Uterus (tissue), 4 donors: ENCODE data around the gene ADORA3. TPM values are rescaled to one million over a fixed set of nuclear protein-coding genes. Genes with fewer than 3 reads are reported as not detected.
A peak's percentile ranks its signal among the peaks of the same experiment; 100 is the strongest.
"Not testable (repeated sequence)": the region's sequence is repeated elsewhere in the genome, so short reads cannot be mapped to it uniquely, and the experiment has no call there.

Experiments used
- DNase-seq, 2 donors: peaks; one replicate each; pipeline ENCODE4 v3.0.0-alpha.2; 2019 to 2020
- H3K27ac ChIP-seq, 2 donors: fragments of 200-600 bp; sonication (generic); 1 replicate in 1 of 2; 2 replicates in 1 of 2; pipeline ENCODE4 v1.5.1; 2016 to 2018
- H3K27me3 ChIP-seq, 2 donors: fragments of 200-600 bp; sonication (generic); one replicate each; pipeline ENCODE4 v1.5.1; 2018 to 2019; ENCODE audit warnings: control low read depth in 1 of 2
- H3K36me3 ChIP-seq, 2 donors: fragments of 200-600 bp; sonication (generic); one replicate each; pipeline ENCODE4 v1.5.1; 2019; ENCODE audit warnings: control low read depth in 1 of 2
- H3K4me1 ChIP-seq, 2 donors: fragments of 200-600 bp; sonication (generic); one replicate each; pipeline ENCODE4 v1.5.1; 2018 to 2019; ENCODE audit warnings: control low read depth in 1 of 2
- H3K4me3 ChIP-seq, 2 donors: fragments of 200-600 bp; sonication (generic); 1 replicate in 1 of 2; 2 replicates in 1 of 2; pipeline ENCODE4 v1.5.1; 2018 to 2019; ENCODE audit warnings: mild to moderate bottlenecking in 1 of 2
- H3K9me3 ChIP-seq, 2 donors: fragments of 200-600 bp; sonication (generic); one replicate each; pipeline ENCODE4 v1.5.1; 2019; ENCODE audit warnings: control low read depth in 1 of 2
- POLR2A ChIP-seq, 2 donors: fragments of 450-650 bp; IDR thresholded peaks; one replicate each; pipeline ENCODE4 v1.6.1; 2016; ENCODE audit warnings: antibody characterized with exemption in 2 of 2, mild to moderate bottlenecking in 1 of 2, moderate library complexity in 1 of 2
- intact Hi-C: fragments of 100-400 bp; cut with DNase I; formaldehyde crosslinking; loops from one replicate; pipeline ENCODE4 v1.15.1; 2023; ENCODE audit warnings: low total_unique reads
- total RNA-seq, 4 donors: library from RNA; depleted of rRNA in 3 of 4; stranded (reverse); fragments of >200 nt in 3 of 4; gene quantifications; one replicate each; pipeline versions ENCODE4 v1.1.0 to v1.2.4, GENCODE V29; 2014 to 2023
- TF ChIP-seq, protein P1 (sequence below), 4 experiments: fragments of 200-600 bp in 2 of 4; fragments of 450-650 bp in 2 of 4; sonication (generic) in 2 of 4; IDR thresholded peaks; one replicate each; pipeline ENCODE4 v1.5.1; 2016 to 2019; ENCODE audit warnings: antibody characterized with exemption in 4 of 4, mild to moderate bottlenecking in 2 of 4, moderate library complexity in 1 of 4
- donor health status: DM: yes; HTN: yes; CAD: no.

ADORA3 gene
- total RNA-seq = 10 to 100 TPM in 1 of 4 donors, 1 to 10 TPM in 1, under 1 TPM in 2; 0.59 to 13.6 (median 1.7) TPM

- Histone ChIP-seq H3K36me3 (no peaks in the 10 kb centered on the region), H3K4me3 (no peak within 1 kb of the TSS), H3K27ac (no peak within 1 kb of the TSS), H3K9me3 (no peaks in the 10 kb centered on the region), H3K4me1 (peaks cover 0 to 10% of the 10 kb centered on the region in 2 donors), H3K27me3 (no peaks in the 10 kb centered on the region)
- intact Hi-C loops = no loop called here
- no peak for DNase-seq
- TF ChIP-seq POLR2A (IDR thresholded peaks at IDR 0.05) = peak in 1 of 2 donors; percentile 19
- TF ChIP-seq, protein P1, sequence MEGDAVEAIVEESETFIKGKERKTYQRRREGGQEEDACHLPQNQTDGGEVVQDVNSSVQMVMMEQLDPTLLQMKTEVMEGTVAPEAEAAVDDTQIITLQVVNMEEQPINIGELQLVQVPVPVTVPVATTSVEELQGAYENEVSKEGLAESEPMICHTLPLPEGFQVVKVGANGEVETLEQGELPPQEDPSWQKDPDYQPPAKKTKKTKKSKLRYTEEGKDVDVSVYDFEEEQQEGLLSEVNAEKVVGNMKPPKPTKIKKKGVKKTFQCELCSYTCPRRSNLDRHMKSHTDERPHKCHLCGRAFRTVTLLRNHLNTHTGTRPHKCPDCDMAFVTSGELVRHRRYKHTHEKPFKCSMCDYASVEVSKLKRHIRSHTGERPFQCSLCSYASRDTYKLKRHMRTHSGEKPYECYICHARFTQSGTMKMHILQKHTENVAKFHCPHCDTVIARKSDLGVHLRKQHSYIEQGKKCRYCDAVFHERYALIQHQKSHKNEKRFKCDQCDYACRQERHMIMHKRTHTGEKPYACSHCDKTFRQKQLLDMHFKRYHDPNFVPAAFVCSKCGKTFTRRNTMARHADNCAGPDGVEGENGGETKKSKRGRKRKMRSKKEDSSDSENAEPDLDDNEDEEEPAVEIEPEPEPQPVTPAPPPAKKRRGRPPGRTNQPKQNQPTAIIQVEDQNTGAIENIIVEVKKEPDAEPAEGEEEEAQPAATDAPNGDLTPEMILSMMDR (IDR thresholded peaks at IDR 0.05) = no peak
These were observed at the start of gene ADORA3, which contains the start of gene TMIGD3 for GRCh38 chr1:111503585-111504060. ADORA3 (minus strand) TSS chr1:111503633; CDS start chr1:111503354, 279 bp downstream. TMIGD3 (minus strand) TSS chr1:111503633; CDS start chr1:111503354, 279 bp downstream.

DNA sequence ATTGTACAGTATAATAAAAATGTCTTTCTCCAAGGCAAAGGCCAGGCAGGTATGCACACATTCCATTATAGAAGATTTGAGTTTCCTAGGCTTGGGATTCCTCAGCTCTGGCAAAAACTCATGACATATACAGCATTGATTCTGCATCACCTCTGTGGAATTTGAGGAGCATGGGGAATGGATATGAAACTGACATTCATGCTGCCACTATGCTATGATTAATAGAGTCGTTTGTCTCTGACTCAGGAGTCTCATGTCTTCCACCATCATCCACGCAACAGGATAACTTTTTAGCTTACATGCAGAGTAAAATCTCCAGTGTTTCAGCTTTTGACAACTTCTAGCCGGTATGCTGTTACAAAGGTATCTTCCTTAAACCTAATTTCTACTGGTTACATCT is 49.8 kb upstream of the ADORA3 start:
- Histone ChIP-seq H3K36me3 (no peaks in the 10 kb centered on the region), H3K27me3 (no peaks in the 10 kb centered on the region), H3K27ac (no peak overlapping the region), H3K4me1 (no peaks in the 10 kb centered on the region), H3K9me3 (no peaks in the 10 kb centered on the region), H3K4me3 (no peak overlapping the region)
- intact Hi-C loops = no loop called here
- DNase-seq = no peak
- no peak for TF ChIP-seq POLR2A (IDR thresholded peaks at IDR 0.05)
- TF ChIP-seq, protein P1 (IDR thresholded peaks at IDR 0.05) = no peak

- no peaks in the 10 kb centered on the region for H3K4me1 ChIP-seq
- DNase-seq = no peak
- intact Hi-C loops = no loop called here
- no peak overlapping the region for H3K4me3 ChIP-seq
- no peaks in the 10 kb centered on the region for H3K9me3 ChIP-seq
- H3K27me3 ChIP-seq = no peaks in the 10 kb centered on the region
- no peak overlapping the region for H3K27ac ChIP-seq
- H3K36me3 ChIP-seq = no peaks in the 10 kb centered on the region
- TF ChIP-seq, protein P1 (IDR thresholded peaks at IDR 0.05) = no peak
- TF ChIP-seq POLR2A (IDR thresholded peaks at IDR 0.05) = no peak
These were observed 49.2 kb upstream of the ADORA3 start for GRCh38 chr1:111552587-111552986.

- TF ChIP-seq, protein P1 (IDR thresholded peaks at IDR 0.05) = no peak
- no peak for TF ChIP-seq POLR2A (IDR thresholded peaks at IDR 0.05)
- Histone ChIP-seq H3K9me3 (no peaks in the 10 kb centered on the region), H3K27ac (no peak overlapping the region), H3K4me3 (no peak overlapping the region), H3K4me1 (no peaks in the 10 kb centered on the region), H3K27me3 (no peaks in the 10 kb centered on the region), H3K36me3 (no peaks in the 10 kb centered on the region)
- DNase-seq = no peak
- intact Hi-C loops = no loop called here
These were observed 48.4 kb upstream of the ADORA3 start for GRCh38 chr1:111551623-111552411.

DNA sequence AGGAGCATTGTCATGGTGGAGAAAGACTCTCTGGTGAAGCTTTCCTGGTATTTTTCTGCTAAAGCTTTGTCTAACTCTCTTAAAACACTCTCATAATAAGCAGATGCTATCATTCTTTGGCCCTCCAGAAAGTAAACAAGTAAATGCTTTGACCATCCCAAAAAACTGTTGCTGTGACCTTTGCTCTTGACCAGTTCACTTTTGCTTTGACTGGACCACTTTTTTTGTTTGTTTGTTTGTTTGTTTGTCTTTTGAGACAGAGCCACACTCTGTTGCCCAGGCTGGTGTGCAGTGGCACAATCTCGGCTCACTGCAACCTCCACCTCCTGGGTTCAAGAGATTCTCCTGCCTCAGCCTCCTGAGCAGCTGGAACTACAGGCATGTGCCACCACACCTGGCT is 44.4 kb upstream of the ADORA3 start:
- H3K27ac ChIP-seq, H3K4me3 ChIP-seq, H3K36me3 ChIP-seq, intact Hi-C loops, DNase-seq, H3K4me1 ChIP-seq, H3K27me3 ChIP-seq, H3K9me3 ChIP-seq: not testable (repeated sequence)
